ENCODE measurements around the gene DLX1.
"Not testable (repeated sequence)": the region's sequence is repeated elsewhere in the genome, so short reads cannot be mapped to it uniquely, and the experiment has no call there.

DLX1 gene

DNA sequence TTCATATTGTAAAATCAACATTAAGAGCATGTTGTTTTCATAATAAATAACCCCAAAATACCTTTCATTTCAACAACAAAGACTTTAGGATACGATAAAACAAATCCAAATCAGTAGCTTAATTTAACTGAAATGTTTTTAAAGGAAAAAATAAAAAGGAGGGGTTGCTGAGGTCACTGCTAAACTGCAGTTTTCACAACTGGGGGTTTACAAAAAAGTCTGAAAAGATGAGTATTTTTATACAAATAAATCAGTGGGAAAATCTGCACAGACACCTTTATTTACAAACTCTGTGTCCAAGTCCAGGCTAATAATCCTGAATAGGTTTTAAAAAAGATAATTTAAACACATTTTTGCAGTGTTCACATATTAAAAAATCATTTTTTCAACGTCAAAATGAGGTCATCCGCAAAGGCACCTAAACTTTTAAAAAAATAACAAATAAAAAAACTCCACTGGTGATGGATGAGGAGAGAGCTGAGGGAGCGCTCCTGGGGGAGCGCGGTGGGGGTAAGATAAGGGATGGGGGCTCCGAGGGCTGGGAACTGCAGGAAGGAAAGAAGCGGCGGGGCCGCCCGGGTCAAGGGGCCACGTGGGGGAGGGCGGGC is 14.3 kb downstream of the DLX1 start:
- no peak for DNase-seq

DNA sequence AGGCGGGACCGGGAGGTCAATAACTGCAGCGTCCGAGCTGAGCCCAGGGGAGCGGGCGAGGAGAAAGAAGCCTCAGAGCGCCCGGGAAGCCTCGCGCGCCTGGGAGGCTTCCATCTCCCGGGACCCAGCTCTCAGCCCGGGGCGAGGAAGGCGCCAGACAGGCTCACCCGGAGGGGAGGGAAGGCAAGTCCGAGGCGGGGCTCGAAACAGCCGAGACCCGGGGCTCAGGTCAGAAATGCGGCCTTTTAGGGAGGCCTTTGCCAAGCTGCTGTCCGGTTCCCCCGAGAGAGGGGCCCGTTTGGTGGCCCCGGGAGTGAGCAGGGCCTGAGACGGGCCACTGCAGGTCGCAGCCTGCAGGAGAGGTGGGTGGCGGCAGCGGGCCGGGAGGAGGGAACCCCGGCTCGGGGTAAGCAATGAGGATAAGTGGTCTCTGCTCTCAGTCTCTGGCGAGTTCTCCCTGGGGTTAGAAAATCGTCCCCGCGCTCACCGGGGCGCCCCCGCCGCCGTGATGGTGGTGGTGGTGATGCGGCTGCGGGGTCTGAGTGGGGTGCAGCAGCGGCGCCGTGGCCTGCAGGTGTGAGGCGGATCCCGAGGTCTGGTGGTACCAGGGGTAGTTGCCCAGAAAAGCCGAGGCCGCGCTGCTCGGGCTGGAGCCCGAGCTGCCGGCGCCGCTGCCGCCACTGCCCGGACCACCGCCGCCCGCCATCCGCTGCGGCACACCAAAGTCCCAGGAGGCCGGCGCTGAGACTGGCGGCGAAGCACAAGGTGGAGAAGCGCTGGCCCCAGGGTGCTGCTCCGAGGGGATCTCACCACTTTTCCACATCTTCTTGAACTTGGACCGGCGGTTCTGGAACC is 15.0 kb downstream of the DLX1 start:
- peak; percentile 40 for DNase-seq

GRCh38 chr2:172100935-172101820 is 15.9 kb downstream of the DLX1 start:
- peak; percentile 40 for DNase-seq

DNA sequence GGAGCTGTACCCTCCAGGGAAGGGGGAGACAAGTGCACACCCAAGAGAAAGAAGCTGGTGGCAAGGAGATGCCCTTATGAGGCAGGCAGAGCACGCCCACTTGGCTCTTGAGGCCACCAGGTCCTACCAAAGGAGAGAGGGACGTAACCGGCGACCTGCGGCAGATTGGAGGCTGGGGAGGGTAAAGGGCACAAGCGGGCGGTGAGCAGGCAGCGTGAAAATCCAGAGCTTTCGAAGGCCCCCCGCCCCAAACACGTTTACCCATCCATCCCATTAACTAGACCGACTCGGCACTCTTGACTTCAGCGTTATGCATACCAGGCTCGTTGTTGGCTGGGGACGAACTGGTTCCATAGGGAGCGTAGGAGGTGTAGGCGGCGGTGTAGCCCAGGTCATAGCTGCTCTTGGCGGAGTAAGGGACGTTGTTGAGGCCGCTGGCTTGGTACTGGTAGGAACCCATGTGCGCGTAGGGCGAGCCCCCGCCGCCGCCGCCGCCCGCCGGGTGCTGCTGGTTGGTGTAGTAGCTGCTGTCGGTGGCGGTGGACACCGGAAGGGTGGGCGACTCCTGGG is 16.6 kb downstream of the DLX1 start:
- peak; percentile 58 for DNase-seq

GRCh38 chr2:172102391-172103359 is 17.4 kb downstream of the DLX1 start, which contains the start of gene DLX2:
DLX2 (minus strand) TSS chr2:172102900; CDS start chr2:172102538, 362 bp downstream.
- peak; percentile 65 for DNase-seq

GRCh38 chr2:172103471-172104272 is 18.4 kb downstream of the DLX1 start:
- DNase-seq = peak; percentile 71

- DNase-seq = no peak
These were observed 20.3 kb downstream of the DLX1 start for GRCh38 chr2:172105471-172106107.

DNA sequence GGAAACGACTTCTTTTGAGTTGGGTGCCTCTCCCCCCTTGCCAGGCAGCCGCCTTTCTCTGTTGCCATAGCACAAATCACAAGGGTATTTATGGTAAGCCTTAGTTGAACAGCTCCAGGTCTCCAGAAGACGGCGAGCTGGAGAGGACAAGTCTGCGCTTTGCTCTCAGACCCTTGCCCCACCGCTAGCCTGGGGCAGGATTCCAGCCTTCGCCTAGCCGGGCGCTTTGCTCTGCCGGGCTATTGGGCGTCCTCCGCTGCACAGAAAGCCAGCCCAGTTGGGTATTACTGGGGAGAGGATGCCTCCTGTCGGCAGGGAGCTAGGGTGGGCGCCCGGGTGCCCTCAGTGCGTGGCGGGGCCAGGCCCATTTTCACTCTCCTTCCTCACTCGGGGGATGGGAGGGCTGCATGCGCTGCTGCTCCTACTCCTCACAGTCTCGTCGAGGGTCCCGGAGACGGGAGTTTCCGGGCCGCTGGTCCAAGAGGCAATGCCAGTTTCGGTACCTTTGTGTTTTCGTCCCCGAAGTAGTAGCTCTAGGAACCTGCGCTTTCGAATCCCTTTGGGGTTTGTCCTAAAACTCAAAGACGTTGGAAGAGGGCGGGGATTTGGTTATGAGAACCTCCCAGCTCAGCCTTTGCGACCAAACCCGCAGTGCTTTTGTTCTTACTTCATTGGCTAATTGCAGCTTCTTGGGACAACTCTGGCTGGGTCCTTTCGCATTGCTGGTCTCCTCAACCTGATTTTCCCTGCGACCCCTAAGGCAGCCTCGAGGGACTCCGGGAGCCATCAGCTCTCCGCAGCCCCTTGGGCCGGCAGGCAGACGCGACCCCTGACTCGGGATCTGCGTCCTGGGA is 21.0 kb downstream of the DLX1 start:
- DNase-seq = peak; percentile 56

- DNase-seq = peak; percentile 25
These were observed 22.6 kb downstream of the DLX1 start for GRCh38 chr2:172107690-172108586.

DNA sequence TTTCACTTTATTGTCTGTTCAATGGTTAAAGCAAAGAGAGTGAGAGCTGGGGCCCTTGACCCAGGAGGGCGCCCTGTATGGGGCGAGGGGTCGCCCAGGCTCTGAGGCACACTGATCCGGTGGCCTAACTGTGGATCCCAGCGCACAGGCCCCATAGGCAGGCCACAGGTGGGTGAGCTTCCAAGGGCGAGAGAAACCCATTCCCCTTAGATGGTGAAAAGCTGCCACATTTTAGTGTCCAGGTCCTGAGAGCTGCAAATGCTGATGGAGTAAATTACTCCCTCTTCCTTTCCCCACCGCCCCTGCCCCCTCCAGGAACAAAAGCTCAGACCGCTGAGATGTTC is 23.3 kb downstream of the DLX1 start:
- DNase-seq = no peak

- DNase-seq = no peak
These were observed 24.1 kb downstream of the DLX1 start for GRCh38 chr2:172109256-172109987.

GRCh38 chr2:172109988-172110811 is 24.9 kb downstream of the DLX1 start:
- no peak for DNase-seq

GRCh38 chr2:172113617-172114016 is 28.3 kb downstream of the DLX1 start:
- DNase-seq = no peak

GRCh38 chr2:172114176-172114575 is 28.9 kb downstream of the DLX1 start:
- not testable (repeated sequence) for DNase-seq

DNA sequence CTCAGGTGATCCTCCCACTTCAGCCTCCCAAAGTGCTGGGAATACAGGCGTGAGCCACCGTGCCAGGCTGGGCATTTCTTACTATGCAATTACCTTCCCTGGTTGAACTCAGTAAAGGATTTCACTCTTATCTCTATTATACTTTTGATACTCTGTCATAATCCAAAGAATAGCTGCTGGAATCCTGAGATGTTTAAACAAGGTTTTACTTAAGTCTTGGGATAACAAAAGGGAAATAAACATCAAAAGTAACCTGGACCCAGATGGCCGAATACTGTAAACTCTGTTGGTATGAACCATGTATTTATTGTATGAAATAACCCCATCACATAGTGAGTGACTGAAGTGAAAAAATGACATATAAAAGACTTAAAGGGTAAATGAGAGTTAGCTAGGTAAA is 29.3 kb downstream of the DLX1 start:
- no peak for DNase-seq

DNA sequence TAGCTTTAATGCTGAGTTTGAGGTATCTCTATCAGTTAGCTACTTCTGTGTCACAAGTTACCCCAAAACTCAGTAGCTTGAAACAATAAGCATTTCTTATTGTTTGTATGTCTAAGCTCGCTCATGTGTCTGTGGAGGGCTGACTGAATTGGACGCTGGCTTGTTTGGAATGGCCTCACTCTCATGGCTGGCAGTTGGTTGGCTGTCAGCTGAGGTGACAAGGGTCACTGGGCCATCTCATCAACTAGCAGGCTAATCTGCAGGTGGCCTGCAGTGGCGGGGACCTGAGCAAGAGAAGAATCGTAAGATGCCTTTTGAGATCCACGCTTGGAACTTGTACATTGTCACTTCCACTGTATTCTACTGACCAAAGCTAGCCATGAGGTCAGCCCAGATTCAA is 30.8 kb downstream of the DLX1 start:
- DNase-seq = no peak

DNA sequence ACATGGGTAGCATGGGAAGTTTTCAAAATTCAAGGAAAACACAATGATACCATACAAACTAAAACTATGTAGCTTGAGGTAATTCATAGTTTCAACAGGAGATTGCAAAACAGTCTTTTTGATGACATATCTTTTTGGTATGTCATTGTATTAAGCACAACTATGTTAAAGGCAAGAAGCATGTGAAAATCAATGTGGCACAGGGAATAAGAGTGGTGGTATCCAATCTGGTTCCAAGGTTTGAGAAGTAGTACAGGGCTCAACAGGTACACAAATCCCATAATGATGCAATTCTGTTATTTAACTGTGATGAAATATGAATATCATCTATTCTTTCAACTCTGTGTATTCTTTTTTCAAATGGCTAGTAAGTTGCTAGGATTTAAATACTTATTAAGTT is 33.8 kb downstream of the DLX1 start:
- DNase-seq = no peak

All from activated T-cell treated with anti-CD3 and anti-CD28 coated beads, Interleukin-2, amount 50 U/mL, for 1 hour (primary cell).